NCI-H2227 (cell line): ENCODE measurements around the gene TMEM132C.

Source experiments
- DNase-seq: peaks from one replicate; lab custom pipeline; 2025; ENCODE audit not compliant: unreplicated experiment; lab: John Stamatoyannopoulos, UW

Gene TMEM132C

GRCh38 chr12:128698301-128698972 is 431.5 kb downstream of the TMEM132C start:
- no peak for DNase-seq

- DNase-seq: no peak
These were observed 432.1 kb downstream of the TMEM132C start for GRCh38 chr12:128699106-128699505.

DNA sequence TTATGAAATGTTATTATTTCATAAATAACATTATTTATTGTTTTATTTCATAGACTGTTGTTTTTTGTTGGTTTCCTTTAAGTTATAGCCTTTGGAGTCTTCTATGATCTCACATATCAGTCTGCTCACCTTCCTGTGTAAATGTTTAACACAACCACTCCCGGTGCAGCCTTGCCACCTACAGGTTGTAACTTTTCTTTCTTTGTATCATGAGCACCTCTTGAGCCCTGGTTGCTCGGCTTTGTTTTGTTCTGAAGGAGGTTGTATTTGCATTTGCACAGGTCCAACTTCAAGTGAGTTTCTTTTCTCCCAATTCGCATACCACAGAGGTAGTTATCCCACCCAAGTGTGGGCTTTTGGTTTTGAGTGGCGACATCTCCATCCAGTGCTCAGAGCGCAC is 435.4 kb downstream of the TMEM132C start:
- DNase-seq: no peak

DNA sequence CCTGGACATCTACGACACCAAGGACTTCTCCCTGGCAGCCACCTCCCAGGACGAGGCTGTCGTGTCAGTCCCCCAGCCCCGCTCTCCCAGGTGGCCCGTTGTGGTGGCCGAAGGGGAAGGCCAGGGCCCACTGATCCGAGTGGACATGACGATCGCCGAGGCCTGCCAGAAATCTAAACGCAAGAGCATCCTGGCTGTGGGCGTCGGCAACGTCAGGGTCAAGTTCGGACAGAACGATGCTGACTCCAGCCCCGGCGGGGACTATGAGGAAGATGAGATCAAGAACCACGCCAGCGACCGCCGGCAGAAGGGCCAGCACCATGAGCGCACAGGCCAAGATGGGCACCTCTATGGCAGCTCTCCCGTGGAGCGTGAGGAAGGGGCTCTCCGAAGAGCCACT is 438.2 kb downstream of the TMEM132C start:
- DNase-seq: no peak

DNA sequence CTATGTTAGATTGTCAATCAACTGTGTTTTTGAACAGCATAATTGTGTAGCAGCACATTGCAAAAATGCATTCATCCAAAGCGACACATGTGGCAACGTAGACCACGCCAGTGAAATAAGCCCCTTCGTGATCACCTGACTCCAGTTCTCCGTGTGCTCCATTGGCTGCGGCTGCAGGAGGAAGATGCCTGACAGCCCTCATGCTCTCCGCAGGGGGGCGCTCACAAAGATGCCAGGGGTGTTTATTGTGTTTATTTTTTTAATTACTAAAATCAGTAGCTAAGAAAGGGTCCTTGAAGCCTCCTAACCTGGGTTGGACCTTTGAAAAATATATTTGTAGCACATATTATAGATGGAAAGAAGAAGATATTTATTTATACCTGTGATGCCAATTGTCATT is 440.5 kb downstream of the TMEM132C start:
- DNase-seq: no peak

GRCh38 chr12:128708789-128709188 is 441.8 kb downstream of the TMEM132C start:
- no peak for DNase-seq

GRCh38 chr12:128709660-128710059 is 442.7 kb downstream of the TMEM132C start:
- no peak for DNase-seq

DNA sequence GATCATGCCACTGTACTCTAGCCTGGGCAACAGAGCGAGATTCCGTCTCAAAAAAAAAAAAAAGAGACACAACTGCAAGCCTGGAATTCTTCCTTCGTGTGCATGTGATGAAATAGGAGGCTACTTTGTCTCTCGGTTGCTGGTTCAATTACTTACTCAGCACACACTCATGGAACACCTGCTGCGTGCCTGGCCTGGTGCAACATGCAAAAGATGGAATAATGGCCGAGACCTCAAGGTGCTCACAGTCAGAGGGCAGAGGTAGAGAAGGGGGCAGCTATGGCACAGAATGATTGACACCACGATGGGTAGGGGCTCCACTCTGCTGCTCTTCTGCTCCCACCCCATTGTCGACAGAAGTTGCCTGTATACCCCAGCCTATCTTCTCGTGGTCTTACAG is 444.5 kb downstream of the TMEM132C start:
- no peak for DNase-seq

- DNase-seq: no peak
These were observed 445.7 kb downstream of the TMEM132C start for GRCh38 chr12:128712622-128713021.

DNA sequence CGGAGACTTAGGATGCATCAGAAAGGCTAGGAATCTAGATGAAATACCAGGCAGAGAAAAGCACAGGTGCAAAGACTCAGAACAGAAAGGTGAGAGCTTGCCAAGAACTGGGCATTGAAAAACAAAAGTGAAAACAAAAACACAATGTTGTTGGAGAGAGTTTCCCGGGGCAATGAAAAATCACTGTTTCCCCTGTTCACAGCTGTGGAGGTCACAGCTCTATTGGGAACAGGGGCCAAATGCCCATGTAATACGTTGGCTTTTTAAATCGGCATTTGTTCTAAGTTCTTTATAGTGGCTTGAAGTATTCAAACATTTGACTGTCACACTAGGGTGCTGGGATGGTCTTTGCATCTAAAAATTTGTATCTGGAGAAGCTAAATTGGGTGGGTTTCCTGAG is 448.5 kb downstream of the TMEM132C start:
- DNase-seq: no peak

- no peak for DNase-seq
These were observed 457.6 kb downstream of the TMEM132C start for GRCh38 chr12:128724468-128725046.

DNA sequence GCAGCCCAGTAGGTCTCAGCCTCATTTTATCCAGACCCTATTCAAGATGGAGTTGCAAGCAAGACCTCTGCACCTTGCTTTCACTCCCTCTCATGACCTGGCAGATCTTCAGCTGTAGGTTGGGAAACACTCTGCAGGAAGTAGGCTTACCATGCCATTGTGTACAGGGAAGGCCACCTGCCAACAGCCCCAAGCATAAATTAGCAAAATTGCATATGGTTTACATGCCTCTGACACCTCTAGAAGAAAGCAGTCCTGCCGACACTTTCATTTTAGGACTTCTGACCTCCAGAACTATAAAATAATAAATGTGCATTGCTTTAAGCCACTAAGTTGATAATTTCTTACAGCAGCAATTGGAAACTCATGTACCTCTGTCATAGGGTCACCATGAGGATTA is 459.9 kb downstream of the TMEM132C start:
- no peak for DNase-seq

GRCh38 chr12:128727461-128727860 is 460.5 kb downstream of the TMEM132C start:
- no peak for DNase-seq

GRCh38 chr12:128727999-128728398 is 461.0 kb downstream of the TMEM132C start:
- DNase-seq: no peak

GRCh38 chr12:128729628-128730121 is 462.7 kb downstream of the TMEM132C start:
- no peak for DNase-seq

- DNase-seq: no peak
These were observed 467.4 kb downstream of the TMEM132C start for GRCh38 chr12:128734371-128734770.

- no peak for DNase-seq
These were observed 470.5 kb downstream of the TMEM132C start for GRCh38 chr12:128737292-128737966.

GRCh38 chr12:128743916-128744315 is 476.9 kb downstream of the TMEM132C start:
- no peak for DNase-seq

GRCh38 chr12:128745772-128746689 is 479.1 kb downstream of the TMEM132C start:
- no peak for DNase-seq

- DNase-seq: no peak
These were observed 480.5 kb downstream of the TMEM132C start for GRCh38 chr12:128747441-128747840.

GRCh38 chr12:128752386-128752785 is 485.4 kb downstream of the TMEM132C start:
- DNase-seq: no peak
